HG03521 (cell line): Measurements from ENCODE around the gene A1BG.

Source experiments
- ATAC-seq: cut with Tn5 transposase; IDR thresholded peaks from one replicate; pipeline ENCODE4 v1.9.1; 2021; ENCODE audit warnings: mild to moderate bottlenecking, moderate library complexity; ENCODE audit not compliant: unreplicated experiment

A1BG gene, protein sequence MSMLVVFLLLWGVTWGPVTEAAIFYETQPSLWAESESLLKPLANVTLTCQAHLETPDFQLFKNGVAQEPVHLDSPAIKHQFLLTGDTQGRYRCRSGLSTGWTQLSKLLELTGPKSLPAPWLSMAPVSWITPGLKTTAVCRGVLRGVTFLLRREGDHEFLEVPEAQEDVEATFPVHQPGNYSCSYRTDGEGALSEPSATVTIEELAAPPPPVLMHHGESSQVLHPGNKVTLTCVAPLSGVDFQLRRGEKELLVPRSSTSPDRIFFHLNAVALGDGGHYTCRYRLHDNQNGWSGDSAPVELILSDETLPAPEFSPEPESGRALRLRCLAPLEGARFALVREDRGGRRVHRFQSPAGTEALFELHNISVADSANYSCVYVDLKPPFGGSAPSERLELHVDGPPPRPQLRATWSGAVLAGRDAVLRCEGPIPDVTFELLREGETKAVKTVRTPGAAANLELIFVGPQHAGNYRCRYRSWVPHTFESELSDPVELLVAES

GRCh38 chr19:58352760-58353671 lies at the start of gene A1BG:
Gene A1BG, minus strand, starts transcription at chr19:58353492. Its CDS starts 55 bp downstream, at chr19:58353437.
- no peak for ATAC-seq

GRCh38 chr19:58401840-58402421 lies 48.6 kb upstream of the A1BG start:
- no peak for ATAC-seq

- peak; percentile 97 for ATAC-seq
These were observed 47.9 kb upstream of the A1BG start for GRCh38 chr19:58400916-58401839.

- no peak for ATAC-seq
These were observed 47.1 kb upstream of the A1BG start for GRCh38 chr19:58400316-58400915.

DNA sequence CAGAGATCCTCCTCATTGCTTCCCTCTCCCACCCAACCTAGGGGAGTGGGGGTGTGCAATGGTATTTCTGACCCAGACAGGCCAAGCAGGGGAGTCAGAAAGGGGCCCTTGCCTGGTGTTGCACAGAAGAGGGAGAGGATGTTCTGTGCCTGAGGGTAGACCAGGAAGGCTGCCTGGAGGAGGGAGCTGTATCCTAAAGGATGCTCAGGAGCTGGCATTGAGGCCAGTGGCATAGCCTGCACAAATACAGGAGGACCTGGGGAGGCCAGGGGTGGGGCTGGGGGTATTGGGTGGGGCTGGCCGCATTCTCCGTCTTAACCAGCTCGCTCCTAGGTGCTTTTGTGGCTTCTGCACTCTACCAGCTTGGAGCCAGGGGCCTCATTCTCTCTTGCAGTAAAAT lies 46.6 kb upstream of the A1BG start:
- ATAC-seq: no peak

- ATAC-seq: no peak
These were observed 45.3 kb upstream of the A1BG start for GRCh38 chr19:58398545-58398944.

- no peak for ATAC-seq
These were observed 44.8 kb upstream of the A1BG start for GRCh38 chr19:58398087-58398486.

- ATAC-seq: no peak
These were observed 44.3 kb upstream of the A1BG start for GRCh38 chr19:58397533-58398037.

DNA sequence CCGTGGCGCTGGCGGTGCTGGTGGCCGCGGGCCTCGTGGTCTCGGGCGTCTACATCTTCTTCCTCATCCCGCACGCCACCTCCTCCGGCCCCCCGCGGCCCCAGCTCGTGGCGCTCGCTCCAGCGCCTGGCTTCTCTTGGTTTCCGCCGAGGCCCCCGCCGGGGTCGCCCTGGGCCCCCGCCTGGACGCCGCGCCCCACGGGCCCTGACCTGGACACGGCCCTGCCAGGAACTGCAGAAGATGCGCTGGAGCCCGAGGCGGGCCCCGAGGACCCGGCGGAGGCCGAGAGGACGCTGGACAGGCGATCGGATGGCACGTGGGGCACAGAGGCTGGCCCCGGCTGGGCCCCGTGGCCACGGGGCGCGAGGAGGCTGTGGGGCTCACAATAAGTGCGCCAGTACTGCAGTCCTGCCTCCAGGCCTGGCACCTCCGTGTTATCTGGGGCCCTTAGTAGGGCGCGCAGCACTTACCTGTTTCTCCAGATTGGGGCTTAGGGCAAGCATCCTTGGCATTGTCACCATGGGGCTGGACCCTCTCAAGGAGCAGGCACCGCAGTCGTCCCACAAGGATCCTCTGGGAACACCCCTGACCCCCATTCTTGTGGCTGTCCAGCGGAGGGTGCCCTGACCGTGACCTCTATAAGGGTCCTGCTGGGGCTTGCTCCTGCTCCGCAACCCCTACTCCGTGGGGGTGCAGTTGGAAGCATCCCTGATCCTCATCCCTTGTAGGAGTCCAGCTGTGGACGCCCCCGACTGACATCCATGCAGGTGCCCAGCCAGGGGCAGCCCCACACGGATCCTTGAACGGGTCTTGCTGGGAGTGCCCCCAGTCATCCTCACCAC lies 43.6 kb upstream of the A1BG start:
- ATAC-seq: no peak

- ATAC-seq: no peak
These were observed 42.8 kb upstream of the A1BG start for GRCh38 chr19:58395979-58396627.

DNA sequence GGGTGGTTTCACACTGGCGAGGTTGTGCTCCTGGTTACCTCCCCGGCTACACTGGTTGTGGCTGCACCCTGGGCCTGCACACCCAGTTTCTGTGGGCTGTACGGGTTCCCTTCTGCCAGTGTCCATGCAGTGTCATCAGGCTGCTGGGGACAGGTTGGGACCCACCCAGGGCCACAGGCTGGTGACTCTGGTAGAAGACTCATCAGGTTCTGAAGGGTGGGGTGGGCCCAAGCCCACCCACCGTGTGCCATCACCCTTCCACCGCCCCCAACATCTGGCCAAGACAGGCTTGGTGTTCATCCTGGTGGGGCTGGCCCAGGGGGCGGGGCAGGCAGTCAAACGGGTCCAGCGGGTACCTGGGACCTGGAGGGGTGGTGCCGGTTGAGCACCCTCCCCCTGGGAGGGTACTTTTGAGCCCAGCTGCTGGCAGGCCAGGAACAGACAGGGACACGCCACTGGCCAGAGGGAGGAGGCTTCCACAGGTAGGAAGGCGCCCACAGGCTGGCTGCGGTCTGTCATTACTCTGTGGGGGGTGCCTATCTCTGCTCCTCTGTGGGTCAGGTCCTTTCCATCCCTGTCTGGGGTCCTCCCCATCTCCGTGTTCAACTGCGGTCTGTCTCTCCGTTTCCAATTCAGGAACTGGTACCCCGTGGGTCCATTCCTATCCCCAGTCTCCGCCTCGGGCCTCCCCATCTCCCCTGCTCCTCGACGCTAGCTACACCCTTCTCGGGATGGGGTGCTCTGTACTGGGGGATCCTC lies 42.1 kb upstream of the A1BG start, which contains the start of gene RNF225:
Gene RNF225, plus strand, starts transcription at position 437 of the 759 bp plus-strand sequence. CDS start 434 bp downstream, outside the sequence.
- ATAC-seq: no peak

GRCh38 chr19:58394821-58395219 lies 41.5 kb upstream of the A1BG start:
- ATAC-seq: no peak

GRCh38 chr19:58393725-58394033 lies 40.4 kb upstream of the A1BG start:
- no peak for ATAC-seq

GRCh38 chr19:58392945-58393724 lies 39.8 kb upstream of the A1BG start:
- ATAC-seq: no peak

DNA sequence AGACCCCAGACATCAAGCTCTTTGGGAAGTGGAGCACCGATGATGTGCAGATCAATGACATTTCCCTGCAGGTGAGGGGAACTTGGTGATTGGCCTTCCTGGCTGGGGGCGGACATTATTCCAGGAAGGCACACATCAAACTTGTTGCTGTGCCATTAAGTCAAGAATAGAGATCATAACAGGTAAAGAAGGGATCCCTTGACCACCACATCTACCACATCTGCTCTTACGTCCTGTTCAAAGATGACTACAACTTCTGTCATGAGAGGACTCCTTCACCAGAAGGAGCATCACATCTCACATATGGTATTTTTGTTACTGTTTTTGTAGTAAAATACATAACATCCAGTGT lies 34.9 kb upstream of the A1BG start:
- ATAC-seq: no peak

GRCh38 chr19:58387338-58388174 lies 34.3 kb upstream of the A1BG start:
- no peak for ATAC-seq
